DMS53 (cell line): ENCODE measurements around the gene MMP21.

Experiments
- DNase-seq: peaks from one replicate; lab custom pipeline; 2025; lab: John Stamatoyannopoulos, UW

Gene MMP21

GRCh38 chr10:125775491-125776106 is at the start of gene MMP21:
MMP21 (minus strand) TSS chr10:125775821; CDS start chr10:125775821, 0 bp downstream.
- peak; percentile 11 for DNase-seq

- no peak for DNase-seq
Observed at GRCh38 chr10:125824736-125825135, 49.1 kb upstream of the MMP21 start.

- DNase-seq = peak; percentile 41
Observed at GRCh38 chr10:125823663-125824251, 48.1 kb upstream of the MMP21 start.

- DNase-seq = peak; percentile 96
Observed at GRCh38 chr10:125822878-125823662, 47.4 kb upstream of the MMP21 start, which contains the start of the genes BCCIP and UROS. BCCIP (plus strand) TSS chr10:125823546; CDS start chr10:125823558, 12 bp downstream. UROS (minus strand) TSS chr10:125823258; CDS start chr10:125816499, 6,759 bp downstream.

GRCh38 chr10:125820701-125821100 is 45.1 kb upstream of the MMP21 start:
- DNase-seq = no peak

GRCh38 chr10:125817337-125817946 is 41.8 kb upstream of the MMP21 start:
- no peak for DNase-seq

GRCh38 chr10:125816548-125816947 is 40.9 kb upstream of the MMP21 start:
- no peak for DNase-seq

- DNase-seq = no peak
Observed at GRCh38 chr10:125815764-125816163, 40.1 kb upstream of the MMP21 start.

- no peak for DNase-seq
Observed at GRCh38 chr10:125812128-125812750, 36.6 kb upstream of the MMP21 start.

GRCh38 chr10:125811251-125811650 is 35.6 kb upstream of the MMP21 start:
- DNase-seq = no peak

- DNase-seq = no peak
Observed at GRCh38 chr10:125808047-125808446, 32.4 kb upstream of the MMP21 start.

- DNase-seq = no peak
Observed at GRCh38 chr10:125802739-125803138, 27.1 kb upstream of the MMP21 start.

- no peak for DNase-seq
Observed at GRCh38 chr10:125802131-125802530, 26.5 kb upstream of the MMP21 start.

- no peak for DNase-seq
Observed at GRCh38 chr10:125801574-125801973, 26.0 kb upstream of the MMP21 start.

- no peak for DNase-seq
Observed at GRCh38 chr10:125799451-125800182, 24.0 kb upstream of the MMP21 start.

- DNase-seq = no peak
Observed at GRCh38 chr10:125797994-125798662, 22.5 kb upstream of the MMP21 start.

GRCh38 chr10:125797424-125797823 is 21.8 kb upstream of the MMP21 start:
- DNase-seq = no peak

GRCh38 chr10:125795637-125796190 is 20.1 kb upstream of the MMP21 start:
- DNase-seq = no peak

GRCh38 chr10:125795128-125795527 is 19.5 kb upstream of the MMP21 start:
- no peak for DNase-seq
